ENCODE data around the gene DHRSX. TPM values are rescaled to one million over a fixed set of nuclear protein-coding genes. Genes with fewer than 3 reads are reported as not detected.
"Not testable (repeated sequence)": the region's sequence is repeated elsewhere in the genome, so short reads cannot be mapped to it uniquely, and the experiment has no call there.

Gene DHRSX
- total and polyA plus RNA-seq, 7 donors, result 5.6 to 19.3 (median 9.6) TPM

GRCh38 chrX:2314831-2315365 is 185.9 kb downstream of the DHRSX start:
- H3K9me3 ChIP-seq, result no peaks in the 10 kb centered on the region
- no peak for DNase-seq
- no peak overlapping the region for H3K27ac ChIP-seq
- no peaks in the 10 kb centered on the region for H3K4me1 ChIP-seq
- 83 to 86% (median 85%) methylated on average over 14 of the region's 14 CpGs for WGBS, 3 donors
- H3K27me3 ChIP-seq (ENCODE audit: insufficient read depth in 3 of 3, low read length in 2 of 3), result no peaks in the 10 kb centered on the region
- no peaks in the 10 kb centered on the region for H3K36me3 ChIP-seq (ENCODE audit: insufficient read depth in 1 of 2, low read depth in 1 of 2)
- intact Hi-C loops (cut with DNase I), result no loop called here
- no peak for ATAC-seq
- no peak overlapping the region for H3K4me3 ChIP-seq
- TF ChIP-seq CTCF (IDR thresholded peaks at IDR 0.05), result no peak

DNA sequence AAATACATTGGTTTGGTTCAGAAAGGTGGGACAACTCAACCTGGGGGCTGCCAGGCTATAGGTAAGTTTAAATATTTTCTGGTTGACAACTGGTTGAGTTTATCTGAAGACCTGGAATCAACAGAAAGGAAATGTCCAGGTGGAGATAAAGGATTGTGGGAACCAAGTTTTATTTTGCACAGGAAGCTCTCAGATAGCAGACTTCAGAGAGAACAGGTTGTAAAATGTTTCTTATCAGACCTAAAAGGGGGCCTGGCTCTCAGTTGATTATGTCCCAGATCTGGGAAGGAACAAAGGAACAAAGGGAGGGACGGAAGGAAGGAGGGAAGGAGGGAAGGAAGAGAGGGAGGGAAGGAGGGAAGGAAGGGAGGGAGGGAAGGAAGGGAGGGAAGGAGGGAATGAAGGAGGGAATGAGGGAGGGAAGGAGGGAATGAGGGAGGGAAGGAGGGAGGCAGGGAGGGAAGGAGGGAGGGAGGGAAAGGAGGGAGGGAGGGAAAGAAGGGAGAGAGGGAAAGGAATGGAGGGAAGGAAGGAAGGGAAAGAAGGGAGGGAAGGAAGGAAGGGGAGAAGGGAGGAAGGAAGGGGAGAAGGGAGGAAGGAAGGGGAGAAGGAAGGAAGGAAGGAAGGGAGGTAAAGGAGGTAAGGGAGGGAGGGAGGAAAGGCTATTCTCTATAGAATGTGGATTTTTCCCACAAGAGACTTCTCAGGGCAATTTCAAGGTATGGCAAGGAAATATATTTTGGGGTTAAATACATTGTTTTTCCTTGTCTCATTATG is 186.7 kb downstream of the DHRSX start:
- no peaks in the 10 kb centered on the region for H3K4me1 ChIP-seq
- TF ChIP-seq CTCF (IDR thresholded peaks at IDR 0.05), result no peak
- WGBS, 3 donors, result 67 to 87% (median 78%) methylated on average over 1 of the region's 1 CpG
- ATAC-seq (no peak), DNase-seq (no peak)
- H3K27ac ChIP-seq, result no peak overlapping the region
- H3K9me3 ChIP-seq, result no peaks in the 10 kb centered on the region
- intact Hi-C loops (cut with DNase I), result no loop called here
- H3K36me3 ChIP-seq (ENCODE audit: insufficient read depth in 1 of 2, low read depth in 1 of 2), result no peaks in the 10 kb centered on the region
- H3K4me3 ChIP-seq, result no peak overlapping the region
- no peaks in the 10 kb centered on the region for H3K27me3 ChIP-seq (ENCODE audit: insufficient read depth in 3 of 3, low read length in 2 of 3)

GRCh38 chrX:2312061-2312591 is 188.7 kb downstream of the DHRSX start:
- H3K4me3 ChIP-seq; H3K36me3 ChIP-seq (ENCODE audit: insufficient read depth in 1 of 2, low read depth in 1 of 2); ATAC-seq; intact Hi-C loops (cut with DNase I); H3K27me3 ChIP-seq (ENCODE audit: insufficient read depth in 3 of 3, low read length in 2 of 3); DNase-seq; H3K4me1 ChIP-seq; H3K27ac ChIP-seq; H3K9me3 ChIP-seq: not testable (repeated sequence)
- WGBS, 3 donors, result 82 to 85% (median 83%) methylated on average over 5 of the region's 5 CpGs

DNA sequence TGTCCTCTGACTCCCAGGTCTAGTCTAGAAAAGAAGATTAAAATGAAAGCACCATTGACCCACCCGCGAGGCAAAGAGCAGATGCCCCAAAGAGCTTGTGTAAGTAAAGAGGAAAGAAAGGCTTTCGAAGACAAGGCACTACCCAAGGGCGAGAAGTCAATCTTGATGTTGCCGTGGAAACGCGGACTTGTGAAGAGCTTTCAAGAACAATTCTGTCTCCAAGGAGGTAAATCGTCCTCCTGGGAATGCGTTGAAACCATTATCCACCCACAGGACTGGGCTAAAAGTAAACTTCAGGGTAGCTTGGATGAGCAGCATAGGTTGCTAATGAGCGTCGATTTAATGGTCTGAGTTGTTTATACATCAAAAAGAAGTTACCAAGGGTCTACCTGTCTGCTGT is 189.3 kb downstream of the DHRSX start:
- Histone ChIP-seq H3K4me3 (no peak overlapping the region), H3K4me1 (no peaks in the 10 kb centered on the region), H3K9me3 (no peaks in the 10 kb centered on the region), H3K36me3 (ENCODE audit: insufficient read depth in 1 of 2, low read depth in 1 of 2) (no peaks in the 10 kb centered on the region), H3K27ac (no peak overlapping the region), H3K27me3 (ENCODE audit: insufficient read depth in 3 of 3, low read length in 2 of 3) (no peaks in the 10 kb centered on the region)
- 53 to 60% (median 59%) methylated on average over 11 of the region's 11 CpGs for WGBS, 3 donors
- no peak for TF ChIP-seq CTCF (IDR thresholded peaks at IDR 0.05)
- intact Hi-C loops (cut with DNase I), result no loop called here
- no peak for ATAC-seq
- no peak for DNase-seq

DNA sequence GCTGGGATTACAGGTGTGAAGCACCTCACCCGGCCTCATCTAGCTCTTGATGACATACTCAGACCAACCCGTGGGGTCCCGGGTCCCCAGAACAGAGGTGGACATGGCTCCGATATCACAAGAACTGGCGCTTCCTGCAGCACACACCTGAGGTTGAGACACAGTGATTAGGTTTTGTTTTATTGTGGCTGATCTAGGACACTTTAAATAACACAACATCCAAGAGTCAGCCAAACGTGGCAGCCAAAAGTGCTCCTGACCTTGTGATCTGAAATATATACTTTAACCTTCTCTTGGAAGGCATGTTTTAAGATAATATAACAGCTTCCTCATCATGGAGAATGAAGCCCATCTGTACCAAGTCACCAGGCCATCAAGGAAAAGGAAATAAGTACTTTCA is 198.9 kb downstream of the DHRSX start:
- ATAC-seq, result no peak
- 81 to 84% (median 81%) methylated on average over 6 of the region's 6 CpGs for WGBS, 3 donors
- intact Hi-C loops (cut with DNase I), result no loop called here
- Histone ChIP-seq H3K27me3 (ENCODE audit: insufficient read depth in 3 of 3, low read length in 2 of 3) (no peaks in the 10 kb centered on the region), H3K4me3 (no peak overlapping the region), H3K9me3 (no peaks in the 10 kb centered on the region), H3K27ac (no peak overlapping the region), H3K36me3 (ENCODE audit: insufficient read depth in 1 of 2, low read depth in 1 of 2) (no peaks in the 10 kb centered on the region), H3K4me1 (no peaks in the 10 kb centered on the region)
- TF ChIP-seq CTCF (IDR thresholded peaks at IDR 0.05), result no peak
- DNase-seq, result no peak

Data from psoas muscle (tissue), 8 donors.